H1 (cell line): ENCODE results near the gene LGALS3. TPM values are rescaled to one million over a fixed set of nuclear protein-coding genes. Genes with fewer than 3 reads are reported as not detected.

Experiments
- CTCF ChIA-PET: fragments of 300-600 bp; sonication (Branson Sonifier 250); formaldehyde crosslinking; loops from one replicate; lab custom pipeline; 2021; ENCODE audit not compliant: partially characterized antibody; lab: Charles Lee
- POLR2A ChIA-PET: fragments of 300-600 bp; sonication (Branson Sonifier 250); formaldehyde crosslinking; loops from one replicate; lab custom pipeline; 2021; ENCODE audit warnings: inconsistent platforms; ENCODE audit not compliant: partially characterized antibody; lab: Charles Lee
- DNase-seq, 2 experiments: peaks; one replicate each; pipeline versions ENCODE4 v3.0.0 to v3.0.0-alpha.2; 2010 to 2022; ENCODE audit warnings: low spot score in 2 of 2, low read depth in 1 of 2, mixed read lengths in 1 of 2
- FAIRE-seq: peaks from 2 replicates; lab custom pipeline; 2011; peaks lifted over from hg19 to GRCh38; lab: Jason Lieb, UNC
- H2AFZ ChIP-seq: 2 replicates; pipeline ENCODE4 v1.8.1; 2012; ENCODE audit warnings: low read length, inconsistent platforms
- H2AK5ac ChIP-seq: 2 replicates; pipeline ENCODE4 v1.6.1; 2013; ENCODE audit warnings: low read depth, low read length
- H2BK120ac ChIP-seq: replicated peaks from 2 replicates; pipeline ENCODE3; 2013; ENCODE audit warnings: low read depth, low read length, inconsistent platforms
- H2BK12ac ChIP-seq: 2 replicates; pipeline ENCODE4 v1.6.1; 2013; ENCODE audit warnings: low read depth, low read length
- H2BK15ac ChIP-seq: 2 replicates; pipeline ENCODE4 v1.6.1; 2013; ENCODE audit warnings: low read length
- H2BK20ac ChIP-seq: 2 replicates; pipeline ENCODE4 v1.6.1; 2013; ENCODE audit warnings: low read length
- H2BK5ac ChIP-seq: 2 replicates; pipeline ENCODE4 v1.6.1; 2013; ENCODE audit warnings: low read depth, low read length
- H3K14ac ChIP-seq: 2 replicates; pipeline ENCODE4 v1.6.1; 2013; ENCODE audit warnings: inconsistent platforms; ENCODE audit not compliant: insufficient read length
- H3K18ac ChIP-seq: 2 replicates; pipeline ENCODE4 v1.6.1; 2013; ENCODE audit warnings: low read length; ENCODE audit errors: extremely low read depth
- H3K23ac ChIP-seq: 2 replicates; pipeline ENCODE4 v1.6.1; 2013; ENCODE audit warnings: inconsistent platforms; ENCODE audit not compliant: insufficient read length
- H3K23me2 ChIP-seq: 2 replicates; pipeline ENCODE4 v1.6.1; 2013; ENCODE audit warnings: low read depth, low read length
- H3K27ac ChIP-seq: 2 replicates; pipeline ENCODE4 v1.6.1; 2011; ENCODE audit warnings: low read depth, low read length, inconsistent platforms
- H3K27me3 ChIP-seq, 4 experiments: replicated peaks in 1 of 4; 1 replicate in 1 of 4; 2 replicates in 3 of 4; pipeline versions ENCODE4 v1.6.1 to v1.8.1; 2011 to 2013; ENCODE audit warnings: low read length in 3 of 4, mild to moderate bottlenecking in 3 of 4, inconsistent platforms in 2 of 4, mixed read lengths in 2 of 4, moderate library complexity in 1 of 4; ENCODE audit not compliant: control insufficient read depth in 3 of 4, insufficient read depth in 3 of 4; ENCODE audit errors: extremely low read depth in 1 of 4
- H3K36me3 ChIP-seq, 4 experiments: 2 replicates each; pipeline versions ENCODE4 v1.6.1 to v1.8.1; 2011 to 2013; ENCODE audit warnings: mild to moderate bottlenecking in 4 of 4, low read length in 3 of 4, moderate library complexity in 2 of 4, control low read depth in 1 of 4, inconsistent platforms in 1 of 4; ENCODE audit not compliant: insufficient read depth in 4 of 4, control insufficient read depth in 2 of 4
- H3K4ac ChIP-seq: replicated peaks from 2 replicates; pipeline ENCODE3; 2013; ENCODE audit warnings: low read length, low read depth, mixed read lengths, inconsistent platforms; ENCODE audit not compliant: insufficient read length
- H3K4me1 ChIP-seq, 4 experiments: replicated peaks in 1 of 4; 1 replicate in 1 of 4; 2 replicates in 3 of 4; pipeline versions ENCODE4 v1.6.1 to v1.8.1; 2011 to 2013; ENCODE audit warnings: low read length in 3 of 4, inconsistent platforms in 2 of 4, mixed read lengths in 1 of 4; ENCODE audit not compliant: insufficient read depth in 4 of 4, control insufficient read depth in 3 of 4
- H3K4me2 ChIP-seq, 2 experiments: 2 replicates each; pipeline versions ENCODE4 v1.6.1 to v1.8.1; 2011 to 2013; ENCODE audit warnings: low read depth in 2 of 2, low read length in 2 of 2, control low read depth in 1 of 2, inconsistent platforms in 1 of 2, mild to moderate bottlenecking in 1 of 2; ENCODE audit not compliant: insufficient read depth in 1 of 2
- H3K4me3 ChIP-seq, 4 experiments: fragments of 200-600, 300-600 bp in 1 of 4; sonication (generic), shearing (Covaris generic), sonication (Bioruptor Twin) in 1 of 4; 2 replicates each; pipeline versions ENCODE4 v1.5.1 to v1.8.1; 2011 to 2016; ENCODE audit warnings: low read length in 4 of 4, low read depth in 3 of 4, control low read depth in 2 of 4, inconsistent platforms in 2 of 4, mild to moderate bottlenecking in 2 of 4, mixed read lengths in 1 of 4, moderate library complexity in 1 of 4; ENCODE audit not compliant: insufficient read depth in 2 of 4; ENCODE audit errors: extremely low read depth in 1 of 4
- H3K56ac ChIP-seq: replicated peaks from 2 replicates; pipeline ENCODE3; 2013; ENCODE audit warnings: low read depth, mild to moderate bottlenecking, mixed read lengths, low read length, inconsistent platforms; ENCODE audit not compliant: insufficient read length
- H3K79me1 ChIP-seq: 2 replicates; pipeline ENCODE4 v1.6.1; 2013; ENCODE audit warnings: low read depth, low read length, control low read depth
- H3K79me2 ChIP-seq, 2 experiments: 2 replicates each; pipeline versions ENCODE4 v1.6.1 to v1.8.1; 2012 to 2013; ENCODE audit warnings: low read length in 2 of 2, mild to moderate bottlenecking in 2 of 2, inconsistent platforms in 1 of 2; ENCODE audit not compliant: insufficient read depth in 2 of 2, control insufficient read depth in 1 of 2
- H3K9ac ChIP-seq, 4 experiments: replicated peaks in 1 of 4; 1 replicate in 1 of 4; 2 replicates in 3 of 4; pipeline versions ENCODE4 v1.6.1 to v1.8.1; 2011 to 2013; ENCODE audit warnings: low read depth in 3 of 4, low read length in 3 of 4, control low read depth in 2 of 4, mild to moderate bottlenecking in 2 of 4, moderate library complexity in 2 of 4, inconsistent platforms in 1 of 4; ENCODE audit errors: extremely low read depth in 1 of 4
- H3K9me3 ChIP-seq, 2 experiments: 2 replicates each; pipeline versions ENCODE4 v1.6.1 to v1.8.1; 2012 to 2013; ENCODE audit warnings: mild to moderate bottlenecking in 2 of 2, moderate library complexity in 2 of 2, control low read depth in 1 of 2, inconsistent platforms in 1 of 2, low read depth in 1 of 2, low read length in 1 of 2, mixed read lengths in 1 of 2; ENCODE audit not compliant: insufficient read depth in 2 of 2
- H4K20me1 ChIP-seq, 2 experiments: replicated peaks in 1 of 2; 2 replicates each; pipeline versions ENCODE3 to v1.8.1; 2011 to 2013; ENCODE audit warnings: inconsistent platforms in 2 of 2, low read length in 2 of 2, mild to moderate bottlenecking in 1 of 2; ENCODE audit not compliant: insufficient read depth in 2 of 2, control insufficient read depth in 1 of 2
- H4K5ac ChIP-seq: 2 replicates; pipeline ENCODE4 v1.6.1; 2013; ENCODE audit warnings: low read length, low read depth, mixed read lengths, inconsistent platforms; ENCODE audit not compliant: insufficient read length
- H4K8ac ChIP-seq: 2 replicates; pipeline ENCODE4 v1.8.0; 2013; ENCODE audit warnings: mild to moderate bottlenecking, moderate library complexity, low read length, inconsistent platforms; ENCODE audit not compliant: insufficient read depth; ENCODE audit errors: extremely low read depth
- H4K91ac ChIP-seq: replicated peaks from 2 replicates; pipeline ENCODE3; 2013; ENCODE audit warnings: low read length, mixed read lengths, inconsistent platforms; ENCODE audit not compliant: insufficient read length
- BRCA1 ChIP-seq: IDR thresholded peaks from 2 replicates; pipeline ENCODE4 v1.6.1; 2012; ENCODE audit warnings: low read depth, low read length, improper control_type of control experiment
- JUND ChIP-seq: IDR thresholded peaks from 2 replicates; pipeline ENCODE4 v1.6.1; 2011; ENCODE audit warnings: mild to moderate bottlenecking, improper control_type of control experiment, low read length
- SP4 ChIP-seq: IDR thresholded peaks from 2 replicates; pipeline ENCODE4 v1.6.1; 2012; ENCODE audit warnings: low read length, inconsistent platforms
- TAF1 ChIP-seq: IDR thresholded peaks from 2 replicates; pipeline ENCODE4 v1.6.1; 2011; ENCODE audit warnings: mild to moderate bottlenecking, low read depth, low read length
- WGBS, 2 experiments: shearing (Covaris generic) in 1 of 2; methylation state at CpG; one replicate each; pipeline versions ENCODE4 v1.1.6 to v1.1.7; 2013 to 2015; ENCODE audit warnings: low lambda C conversion rate in 2 of 2, mixed read lengths in 2 of 2, inconsistent platforms in 1 of 2, low coverage in 1 of 2, missing lambda C conversion rate in 1 of 2; ENCODE audit not compliant: insufficient replicate concordance in 2 of 2, insufficient coverage in 1 of 2, insufficient read length in 1 of 2; ENCODE audit errors: extremely low coverage in 1 of 2, missing lambda C conversion rate in 1 of 2; 5-methylcytosine and 5-hydroxymethylcytosine counted together
- polyA plus RNA-seq, 7 experiments: library from polyadenylated mRNA; depleted of rRNA in 3 of 7; stranded (reverse) in 5 of 7; unstranded in 2 of 7; fragments of >200 nt in 5 of 7; fragments of 200-250 nt in 2 of 7; gene quantifications; 1 replicate in 5 of 7; 2 replicates in 1 of 7; 4 replicates in 1 of 7; pipeline versions ENCODE4 v1.2.1 to v1.2.3, GENCODE V29; 2011 to 2013; ENCODE audit warnings: missing spikeins in 2 of 7, mixed read lengths in 2 of 7
- total RNA-seq: library from RNA; stranded (reverse); fragmentation: NEBNext Ultra II Directional; extraction: Animal tissue kit (Norgen Biotek cat#: 25700); gene quantifications from 2 replicates; pipeline ENCODE4 v1.2.1, GENCODE V29; 2021
- TF ChIP-seq, protein P1 (sequence below): IDR thresholded peaks from 2 replicates; pipeline ENCODE4 v1.6.1; 2011; ENCODE audit warnings: low read length, improper control_type of control experiment

LGALS3 gene
- total and polyA plus RNA-seq, 2 of the 8 experiments (the other 6 are each of a cell fraction or from before 2014, with no cell fraction given), result 9.7 to 14.5 TPM

DNA sequence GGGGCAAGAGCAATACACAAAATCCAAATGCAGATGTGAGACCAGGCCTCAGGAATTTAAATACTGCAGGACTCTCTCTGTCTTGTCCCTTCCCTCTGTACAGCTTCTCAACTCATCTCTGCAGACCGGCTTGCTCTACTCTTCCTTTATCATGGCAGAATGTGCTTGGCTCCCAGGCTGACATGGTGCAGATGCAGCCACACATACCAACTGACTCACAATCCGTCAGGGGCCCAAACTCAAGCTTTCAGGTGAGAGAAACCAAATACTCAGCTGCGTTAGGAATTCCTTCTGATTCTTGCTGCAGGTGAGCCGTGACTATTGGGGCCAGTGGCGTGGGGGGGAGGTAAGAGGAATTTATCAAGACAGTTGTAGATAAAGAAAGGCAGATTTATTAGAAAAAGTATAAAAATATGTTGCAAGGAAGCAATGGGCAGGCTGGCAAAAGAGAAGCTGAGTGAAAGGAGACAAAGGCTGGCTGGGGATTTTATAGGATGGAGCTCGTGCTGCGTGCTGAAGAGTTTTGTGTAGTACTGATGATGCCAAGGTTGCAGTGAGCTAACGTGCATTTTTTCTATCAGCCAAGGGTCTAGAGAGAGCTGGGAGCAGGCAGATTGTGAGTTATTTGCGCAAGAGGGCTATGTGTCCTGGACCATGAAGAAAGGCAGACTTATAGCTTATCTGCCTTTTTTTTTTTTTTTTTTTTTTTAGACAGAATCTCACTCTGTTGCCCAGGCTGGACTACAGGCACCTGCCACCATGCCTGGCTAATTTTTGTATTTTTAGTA, 5.0 kb upstream of the LGALS3 start:
- CTCF ChIA-PET, result interaction anchor here (0.7 to 3.9 kb wide), 7 partner anchors 14 to 34 kb away, joined by 3 to 18 read pairs (median 4); no protein-coding TSS in a partner anchor
- H4K20me1 ChIP-seq, result no peaks in the 10 kb centered on the region
- DNase-seq (no peak), FAIRE-seq (no peak)
- H3K18ac ChIP-seq, result no peak overlapping the region
- no peak overlapping the region for H3K4ac ChIP-seq
- no peak overlapping the region for H3K23ac ChIP-seq
- no peak overlapping the region for H2AK5ac ChIP-seq
- H2BK15ac ChIP-seq, result no peak overlapping the region
- H3K14ac ChIP-seq, result no peak overlapping the region
- POLR2A ChIA-PET, result interaction anchor here (1.2 to 1.4 kb wide), 2 partner anchors 14 to 21 kb away, joined by 3 to 5 read pairs; no protein-coding TSS in a partner anchor
- H2BK20ac ChIP-seq, result no peak overlapping the region
- H3K9ac ChIP-seq, result no peak overlapping the region
- H3K23me2 ChIP-seq, result no peaks in the 10 kb centered on the region; the same call in 1 of the 2 replicates
- no peak overlapping the region for H4K8ac ChIP-seq
- H3K27ac ChIP-seq, result no peak overlapping the region
- no peak overlapping the region for H3K4me3 ChIP-seq
- H3K4me2 ChIP-seq, result no peak overlapping the region
- H3K56ac ChIP-seq, result no peak overlapping the region
- H3K4me1 ChIP-seq, result no peaks in the 10 kb centered on the region
- WGBS, 2 experiments, result 91% methylated on average over 9 of the region's 9 CpGs; no CpG with 5 or more reads in 1 of the 2 experiments
- H3K9me3 ChIP-seq, result no peaks in the 10 kb centered on the region
- H2BK12ac ChIP-seq, result no peak overlapping the region
- H3K79me2 ChIP-seq, result no peaks in the 10 kb centered on the region
- no peak overlapping the region for H4K91ac ChIP-seq
- no peak overlapping the region for H4K5ac ChIP-seq
- H3K27me3 ChIP-seq, result peaks cover 0 to 11% (median 5%) of the 10 kb centered on the region in 4 experiments; a peak in 5 of 7 replicates
- no peaks in the 10 kb centered on the region for H3K79me1 ChIP-seq
- H2BK5ac ChIP-seq, result no peak overlapping the region
- H2BK120ac ChIP-seq, result no peak overlapping the region
- H2AFZ ChIP-seq, result no peak overlapping the region
- H3K36me3 ChIP-seq, result no peaks in the 10 kb centered on the region
- no peak for TF ChIP-seq JUND
- TF ChIP-seq, protein P1, sequence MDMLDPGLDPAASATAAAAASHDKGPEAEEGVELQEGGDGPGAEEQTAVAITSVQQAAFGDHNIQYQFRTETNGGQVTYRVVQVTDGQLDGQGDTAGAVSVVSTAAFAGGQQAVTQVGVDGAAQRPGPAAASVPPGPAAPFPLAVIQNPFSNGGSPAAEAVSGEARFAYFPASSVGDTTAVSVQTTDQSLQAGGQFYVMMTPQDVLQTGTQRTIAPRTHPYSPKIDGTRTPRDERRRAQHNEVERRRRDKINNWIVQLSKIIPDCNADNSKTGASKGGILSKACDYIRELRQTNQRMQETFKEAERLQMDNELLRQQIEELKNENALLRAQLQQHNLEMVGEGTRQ, result no peak
- no peak for TF ChIP-seq BRCA1
- no peak for TF ChIP-seq TAF1
- no peak for TF ChIP-seq SP4
